NCI-H82 (cell line): ENCODE data around the gene ORC3.

Experiments used
- DNase-seq: peaks from one replicate; lab custom pipeline; 2025; lab: John Stamatoyannopoulos, UW

Gene ORC3

GRCh38 chr6:87589693-87590416, at the start of gene ORC3, which contains the start of gene RARS2:
TSS of gene ORC3 (plus strand) at chr6:87590135. CDS start at chr6:87590169, 34 bp downstream.
TSS of gene RARS2 (minus strand) at chr6:87589987. CDS start at chr6:87589957, 30 bp downstream.
- peak; percentile 95 for DNase-seq

- DNase-seq, result no peak
Observed at GRCh38 chr6:87540539-87540938, 49.4 kb upstream of the ORC3 start.

DNA sequence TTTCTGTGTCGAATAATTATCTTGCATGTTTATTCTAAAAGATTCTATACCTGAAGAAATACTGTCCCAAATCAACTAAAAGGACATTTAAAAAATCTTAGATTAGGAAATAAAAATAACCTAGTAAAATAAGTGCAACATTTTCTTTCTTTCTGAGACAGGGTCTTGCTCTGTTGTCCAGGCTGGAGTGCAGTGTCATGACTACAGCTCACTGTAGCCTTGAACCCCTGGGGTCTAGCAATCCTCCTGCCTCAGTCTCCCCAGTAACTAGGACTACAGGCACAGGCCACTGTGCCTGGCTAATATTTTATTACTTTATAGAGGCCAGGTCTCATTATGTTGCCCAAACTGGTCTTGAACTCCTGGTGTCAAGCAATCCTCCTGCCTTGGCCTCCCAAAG, 48.9 kb upstream of the ORC3 start:
- no peak for DNase-seq

DNA sequence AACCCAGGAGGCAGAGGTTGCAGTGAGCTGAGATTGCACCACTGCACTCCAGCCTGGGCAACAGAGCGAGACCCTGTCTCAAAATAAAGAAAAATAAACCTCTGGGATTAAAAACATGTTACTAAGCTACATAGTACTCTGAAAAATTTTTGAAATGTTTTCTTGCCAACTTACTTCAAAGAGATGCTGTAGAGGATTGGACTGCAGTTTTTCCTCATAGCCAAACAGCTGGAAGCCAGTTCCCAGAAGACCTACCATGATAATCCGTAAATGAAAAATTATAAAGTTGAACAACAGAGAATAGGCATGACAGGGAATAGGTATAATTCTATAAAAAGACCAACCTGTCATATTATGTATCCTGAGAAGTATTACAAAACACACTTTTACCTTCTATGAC, 48.2 kb upstream of the ORC3 start:
- DNase-seq, result no peak

DNA sequence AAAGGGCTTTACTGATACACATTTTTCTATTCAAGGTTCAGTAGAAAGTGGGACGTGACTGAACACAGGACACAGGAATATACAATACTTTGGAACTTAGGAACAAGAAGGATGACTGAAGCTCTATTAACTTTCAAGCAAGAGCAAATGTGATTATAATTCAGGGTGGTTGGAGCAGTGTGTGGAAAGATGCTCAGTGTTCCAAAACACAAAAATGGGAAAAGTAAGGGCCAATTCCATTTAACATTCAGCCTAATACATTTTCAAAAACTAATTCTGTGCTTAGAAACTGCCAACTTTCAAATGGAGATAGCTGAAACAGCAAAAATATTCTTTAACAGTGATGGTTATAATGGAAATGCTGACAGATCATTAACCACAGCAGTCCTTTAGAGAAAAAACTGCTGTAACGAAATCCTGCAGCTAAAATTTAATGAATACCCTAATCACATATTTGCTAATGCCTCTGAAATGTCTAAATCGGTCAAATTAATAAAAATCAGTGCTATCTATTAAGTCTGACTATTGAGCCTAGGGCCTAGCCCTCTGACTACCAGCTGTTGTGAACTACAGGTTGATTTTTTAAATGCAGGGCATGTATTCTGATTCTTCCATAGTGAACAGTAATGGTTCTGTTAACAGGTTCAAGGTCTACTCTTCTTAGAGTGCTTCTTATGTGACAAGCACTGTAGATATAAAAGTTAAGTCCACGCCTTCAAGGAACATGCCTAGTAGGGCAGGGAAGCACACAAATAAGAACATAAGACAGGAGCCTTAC, 46.0 kb upstream of the ORC3 start:
- DNase-seq, result no peak

- DNase-seq, result no peak
Observed at GRCh38 chr6:87544474-87544735, 45.5 kb upstream of the ORC3 start.

GRCh38 chr6:87551799-87552198, 38.1 kb upstream of the ORC3 start:
- no peak for DNase-seq

GRCh38 chr6:87553159-87553765, 36.7 kb upstream of the ORC3 start:
- DNase-seq, result no peak

GRCh38 chr6:87555506-87555905, 34.4 kb upstream of the ORC3 start:
- no peak for DNase-seq

DNA sequence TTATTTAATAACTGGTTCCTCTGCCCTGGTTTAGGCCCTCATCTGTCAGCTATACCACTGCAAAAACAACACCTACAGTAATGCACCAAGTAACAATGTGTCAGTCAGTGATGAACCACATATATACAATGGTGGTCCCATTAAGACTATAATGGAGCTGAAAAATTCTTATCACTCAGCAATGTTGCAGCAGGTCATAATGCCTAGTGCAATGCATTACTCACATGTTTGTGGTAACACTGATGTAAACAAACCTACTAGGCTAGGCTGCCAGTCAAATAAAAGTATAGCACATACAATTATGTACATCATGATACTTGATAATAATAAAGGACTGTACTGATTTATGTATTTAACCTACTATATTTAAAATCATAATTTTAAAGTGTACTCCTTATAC, 31.5 kb upstream of the ORC3 start:
- no peak for DNase-seq

DNA sequence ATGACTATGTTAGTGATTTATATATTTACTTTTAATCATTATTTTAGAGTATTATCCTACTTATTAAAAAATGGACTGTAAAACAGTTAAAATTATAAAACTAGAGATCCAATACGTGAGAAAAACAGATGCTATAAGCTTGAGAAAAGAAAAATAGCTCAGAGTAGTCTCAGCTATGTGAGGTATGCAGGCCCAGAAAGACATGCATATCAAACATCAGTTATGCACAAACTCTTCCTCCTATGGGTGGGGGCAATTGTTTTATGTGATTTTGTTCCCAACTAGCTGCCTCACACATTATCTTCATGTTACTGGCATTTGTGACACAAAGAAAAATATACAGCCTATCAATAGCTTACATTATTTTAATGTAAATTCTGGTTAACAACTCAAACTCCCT, 28.9 kb upstream of the ORC3 start:
- DNase-seq, result no peak

GRCh38 chr6:87572021-87572420, 17.9 kb upstream of the ORC3 start:
- no peak for DNase-seq

- no peak for DNase-seq
Observed at GRCh38 chr6:87572883-87573282, 17.1 kb upstream of the ORC3 start.

DNA sequence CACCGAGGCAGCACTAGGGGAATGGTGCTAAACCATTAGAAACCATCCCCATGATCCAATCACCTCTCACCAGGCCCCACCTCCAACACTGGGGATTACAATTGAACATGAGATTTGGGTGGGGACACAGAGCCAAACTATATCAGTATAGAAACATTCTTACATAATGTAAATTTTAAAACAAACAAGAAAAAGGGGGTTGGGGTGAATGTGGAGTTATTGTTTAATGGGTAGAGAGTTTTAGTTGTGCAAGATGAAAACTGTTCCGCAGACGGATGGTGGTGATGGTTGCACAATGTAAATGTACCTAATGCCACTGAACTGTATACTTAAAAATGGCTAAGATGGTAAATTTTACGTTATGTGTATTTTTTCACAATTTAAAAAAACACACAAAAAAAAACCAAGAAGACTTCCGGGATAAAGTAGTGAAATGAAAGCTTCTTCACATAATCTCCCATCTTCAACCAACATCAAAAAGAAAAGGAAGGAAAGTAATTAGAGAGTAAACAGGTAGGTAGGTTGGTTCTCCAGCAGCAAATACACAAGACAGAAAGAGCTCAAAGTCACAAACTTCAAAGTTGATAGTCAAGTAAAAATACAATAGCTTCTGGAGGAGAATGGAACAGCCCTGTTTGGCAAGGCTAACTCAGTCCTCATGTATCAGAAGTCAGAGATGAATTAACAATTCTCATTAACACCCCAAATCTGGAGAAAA, 16.5 kb upstream of the ORC3 start:
- DNase-seq, result no peak

DNA sequence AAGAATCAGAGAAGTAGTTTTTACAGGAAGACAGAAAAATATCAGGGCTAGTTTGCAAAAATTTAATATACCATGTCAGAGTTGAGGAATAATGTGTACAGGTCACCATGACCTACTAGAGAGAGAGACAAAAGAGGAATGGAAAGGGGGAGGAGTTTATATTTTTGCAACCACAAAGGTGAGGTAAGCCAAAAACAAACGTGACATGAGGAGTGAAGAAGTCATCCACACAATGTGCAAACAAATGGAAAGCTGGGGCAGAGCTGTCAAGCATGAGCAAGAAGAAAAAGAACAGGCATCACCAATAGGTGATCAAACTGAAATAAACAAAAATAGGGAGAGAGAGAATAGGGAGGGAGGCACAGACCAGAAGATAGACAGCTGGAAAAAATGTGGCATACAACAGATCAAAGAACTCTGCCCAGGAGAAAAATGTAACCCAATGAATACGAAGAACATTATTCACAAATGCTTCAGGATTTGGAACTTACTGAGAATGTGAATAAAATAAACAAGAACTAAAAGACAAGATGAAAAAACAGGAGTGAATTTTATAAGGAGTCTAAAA, 15.6 kb upstream of the ORC3 start:
- DNase-seq, result no peak

- DNase-seq, result no peak
Observed at GRCh38 chr6:87575423-87575822, 14.5 kb upstream of the ORC3 start.

- DNase-seq, result no peak
Observed at GRCh38 chr6:87583822-87584221, 6.1 kb upstream of the ORC3 start.

DNA sequence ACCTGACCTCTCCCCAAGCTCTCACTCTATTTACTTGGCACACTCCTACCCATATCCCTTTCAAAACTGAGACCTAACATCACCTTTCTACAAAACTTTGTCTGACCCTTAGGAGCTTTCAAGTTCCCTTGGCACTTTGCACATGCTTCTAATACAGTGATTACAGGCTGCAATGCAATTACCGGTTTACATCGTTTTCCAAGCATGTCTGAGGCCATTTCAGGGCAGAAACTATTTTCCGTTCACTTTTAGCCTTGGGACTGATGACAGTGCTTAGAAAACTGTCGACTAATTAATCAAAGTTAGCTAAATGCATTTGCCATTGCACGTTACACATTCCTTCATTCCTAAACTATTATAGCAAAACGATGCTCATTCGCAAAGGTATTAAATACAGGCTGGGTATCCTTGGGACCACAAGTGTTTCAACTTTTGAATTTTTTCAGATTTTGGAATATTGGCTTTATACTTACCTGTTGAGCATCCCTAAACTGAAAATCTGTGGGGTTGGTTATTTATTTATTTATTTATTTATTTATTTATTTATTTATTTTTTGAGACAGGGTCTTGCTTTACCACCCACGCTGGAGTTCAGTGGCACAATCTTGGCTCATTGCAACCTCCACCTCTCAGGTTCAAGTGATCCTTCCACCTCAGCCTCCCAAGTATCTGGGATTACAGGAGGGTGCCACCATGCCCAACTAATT, 3.4 kb upstream of the ORC3 start:
- no peak for DNase-seq

DNA sequence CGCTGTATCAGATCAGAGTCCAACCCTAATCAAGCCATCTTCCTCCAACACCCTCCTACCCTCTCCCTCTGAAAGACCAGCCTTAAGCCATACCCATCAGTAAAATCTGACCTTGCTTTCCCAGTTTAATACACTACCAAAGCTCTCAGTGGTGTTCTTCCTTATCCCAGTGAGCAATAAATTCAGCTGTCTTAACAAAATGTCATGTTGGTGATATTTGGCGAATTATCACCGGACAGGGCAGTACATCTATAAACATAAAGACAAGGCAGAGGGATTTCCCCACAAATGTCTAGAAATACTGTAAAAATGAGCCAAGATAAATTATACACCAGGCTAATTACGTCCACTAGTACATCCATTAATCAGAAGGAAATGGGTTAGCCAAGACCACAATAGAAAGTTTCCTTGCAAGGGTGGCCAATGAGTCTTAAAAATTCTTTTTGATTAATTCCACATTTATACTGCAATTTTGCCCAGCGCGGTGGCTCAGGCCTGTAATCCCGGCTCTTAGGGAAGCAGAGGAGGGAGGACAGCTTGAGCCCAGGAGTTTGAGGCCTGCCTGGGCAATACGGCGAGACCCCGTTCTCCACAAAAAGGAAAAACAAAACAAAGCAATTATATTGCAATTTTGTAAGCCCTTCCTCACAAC, 1.1 kb upstream of the ORC3 start:
- DNase-seq, result peak; percentile 5

DNA sequence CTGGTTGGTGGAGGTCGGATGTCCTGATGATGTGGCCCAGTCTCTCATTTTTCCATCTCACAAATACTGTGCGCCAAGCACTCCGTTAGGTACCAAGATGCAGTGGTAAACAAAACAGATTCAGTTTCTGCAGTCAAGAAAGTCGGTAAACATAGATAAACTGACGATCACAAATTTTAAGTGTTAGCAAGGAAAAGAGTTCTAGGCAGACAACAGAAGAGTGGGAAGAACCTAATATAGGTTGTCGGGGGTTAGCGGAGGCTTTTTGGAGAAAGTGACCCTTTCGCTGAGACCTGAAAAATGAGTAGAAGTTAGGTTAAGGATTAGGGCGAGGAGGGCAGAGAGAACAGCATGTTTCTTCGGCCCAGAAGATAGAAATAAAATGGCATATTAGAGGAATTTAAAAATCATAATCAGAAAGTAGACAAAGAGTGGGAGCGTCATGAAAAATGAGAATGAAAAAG, 514 bp downstream of the ORC3 start:
- no peak for DNase-seq

DNA sequence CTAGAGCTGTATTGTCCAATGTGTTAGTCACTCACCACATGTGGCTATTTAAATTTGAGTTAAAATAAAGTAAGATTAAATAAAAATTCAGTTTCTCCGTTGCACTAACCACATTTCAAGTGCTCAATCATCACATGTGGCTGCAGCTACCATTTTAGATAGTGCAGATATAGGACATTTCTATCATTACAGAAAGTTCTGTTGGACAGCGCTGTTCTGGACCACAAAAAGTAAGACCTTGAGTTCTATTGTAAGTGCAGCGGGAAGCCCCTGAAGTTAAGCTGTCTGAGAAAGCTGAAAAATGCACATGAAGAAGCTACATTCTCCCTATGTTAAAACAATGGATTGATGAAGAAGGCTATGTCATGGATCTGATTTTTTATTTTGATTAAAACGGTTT, 1.1 kb downstream of the ORC3 start:
- DNase-seq, result no peak
